Activated CD4-positive, alpha-beta T cell treated with anti-CD3 and anti-CD28 coated beads for 36 hours (primary cell): ENCODE measurements around the gene TCFL5. TPM values are rescaled to one million over a fixed set of nuclear protein-coding genes. Genes with fewer than 3 reads are reported as not detected.

Experiments
- ATAC-seq: fragments of 200-7000 bp; cut with Tn5 transposase; one replicate; pipeline ENCODE4 v1.10.0; 2021; ENCODE audit warnings: mild to moderate bottlenecking, moderate library complexity
- CTCF ChIA-PET: fragments of 350-600 bp; sonication (Branson Sonifier 250); formaldehyde crosslinking; loops from one replicate; lab custom pipeline; 2021; ENCODE audit warnings: antibody characterized with exemption; lab: Charles Lee
- POLR2A ChIA-PET: fragments of 350-600 bp; sonication (Branson Sonifier 250); formaldehyde crosslinking; loops from one replicate; lab custom pipeline; 2021; ENCODE audit warnings: antibody characterized with exemption, inconsistent platforms; lab: Charles Lee
- DNase-seq: peaks from one replicate; pipeline ENCODE4 v3.0.0-alpha.2; 2020
- H3K27ac Mint-ChIP-seq: one replicate; pipeline ENCODE4 v1.8.0; 2021; ENCODE audit warnings: mixed read lengths
- H3K27me3 Mint-ChIP-seq: one replicate; pipeline ENCODE4 v1.8.0; 2021; ENCODE audit warnings: mixed read lengths
- H3K36me3 Mint-ChIP-seq: one replicate; pipeline ENCODE4 v1.8.0; 2021; ENCODE audit warnings: low read depth, mixed read lengths
- H3K4me1 Mint-ChIP-seq: one replicate; pipeline ENCODE4 v1.8.0; 2021; ENCODE audit warnings: mixed read lengths
- H3K4me3 Mint-ChIP-seq: one replicate; pipeline ENCODE4 v1.8.0; 2021; ENCODE audit warnings: mild to moderate bottlenecking, moderate library complexity, mixed read lengths
- H3K9me3 Mint-ChIP-seq: one replicate; pipeline ENCODE4 v1.8.0; 2021; ENCODE audit warnings: low read depth, mixed read lengths
- intact Hi-C, 2 experiments: fragments of 100-400 bp; cut with DNase I in 1 of 2; cut with micrococcal nuclease in 1 of 2; formaldehyde crosslinking; loops; one replicate each; pipeline versions ENCODE4 v1.14.2 to v1.15.1; 2022 to 2024; cut with DNase I, micrococcal nuclease
- total RNA-seq, 2 experiments: library from RNA; stranded (reverse); gene quantifications; one replicate each; pipeline ENCODE4 v1.2.3, GENCODE V29; 2021

TCFL5 gene
- total RNA-seq, 2 experiments from 2014 or later, result 5.2 to 6.6 TPM

DNA sequence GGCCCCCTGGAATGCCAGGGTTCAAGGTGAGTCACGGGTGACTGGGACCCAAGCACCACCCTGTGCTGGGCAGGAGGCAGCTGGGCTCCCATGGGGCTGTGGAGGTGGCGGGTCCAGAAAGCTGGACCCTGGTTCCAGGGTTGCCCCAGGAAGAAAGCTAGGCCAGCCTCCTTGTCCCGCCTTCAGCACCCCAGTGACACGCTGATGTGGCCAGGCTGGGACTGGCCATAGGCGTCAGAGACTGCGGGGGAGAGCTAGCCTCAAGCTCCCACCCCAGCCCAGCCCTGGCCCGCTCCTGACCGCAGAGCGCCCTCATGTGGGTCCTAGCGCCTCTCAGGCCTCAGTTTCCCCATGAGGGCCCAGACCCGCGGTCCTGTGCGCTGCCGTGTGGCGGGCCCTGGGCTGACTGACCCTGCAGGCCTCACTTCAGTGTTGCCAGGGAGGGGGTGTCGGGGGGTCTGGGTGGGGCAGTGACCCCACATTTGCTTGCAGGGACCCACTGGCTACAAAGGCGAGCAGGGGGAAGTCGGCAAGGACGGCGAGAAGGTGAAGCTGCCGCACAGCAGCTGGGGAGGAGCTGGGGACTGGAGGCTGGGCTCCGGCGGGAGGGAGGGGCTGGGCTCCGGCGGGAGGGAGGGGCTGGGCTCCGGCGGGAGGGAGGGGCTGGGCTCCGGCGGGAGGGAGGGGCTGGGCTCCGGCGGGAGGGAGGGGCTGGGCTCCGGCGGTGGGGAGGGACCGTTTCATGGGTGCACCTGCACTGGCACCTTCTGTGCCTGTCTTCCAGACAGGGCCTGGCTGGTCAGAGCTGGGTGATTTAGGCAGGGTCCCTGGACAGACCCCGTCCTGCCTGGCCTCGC lies 36.9 kb downstream of the TCFL5 start:
- DNase-seq (peak; percentile 67), ATAC-seq (peak; percentile 63)
- Mint-ChIP-seq H3K4me3 (no peak overlapping the region), H3K27ac (no peak overlapping the region), H3K27me3 (no peaks in the 10 kb centered on the region), H3K36me3 (no peaks in the 10 kb centered on the region), H3K9me3 (no peaks in the 10 kb centered on the region), H3K4me1 (no peaks in the 10 kb centered on the region)
- ChIA-PET POLR2A (no interaction called here), CTCF (interaction anchor here (0.7 to 0.8 kb wide), 2 partner anchors 16 to 136 kb away, joined by 3 read pairs; no protein-coding TSS in a partner anchor)
- intact Hi-C loops, result no loop called here

DNA sequence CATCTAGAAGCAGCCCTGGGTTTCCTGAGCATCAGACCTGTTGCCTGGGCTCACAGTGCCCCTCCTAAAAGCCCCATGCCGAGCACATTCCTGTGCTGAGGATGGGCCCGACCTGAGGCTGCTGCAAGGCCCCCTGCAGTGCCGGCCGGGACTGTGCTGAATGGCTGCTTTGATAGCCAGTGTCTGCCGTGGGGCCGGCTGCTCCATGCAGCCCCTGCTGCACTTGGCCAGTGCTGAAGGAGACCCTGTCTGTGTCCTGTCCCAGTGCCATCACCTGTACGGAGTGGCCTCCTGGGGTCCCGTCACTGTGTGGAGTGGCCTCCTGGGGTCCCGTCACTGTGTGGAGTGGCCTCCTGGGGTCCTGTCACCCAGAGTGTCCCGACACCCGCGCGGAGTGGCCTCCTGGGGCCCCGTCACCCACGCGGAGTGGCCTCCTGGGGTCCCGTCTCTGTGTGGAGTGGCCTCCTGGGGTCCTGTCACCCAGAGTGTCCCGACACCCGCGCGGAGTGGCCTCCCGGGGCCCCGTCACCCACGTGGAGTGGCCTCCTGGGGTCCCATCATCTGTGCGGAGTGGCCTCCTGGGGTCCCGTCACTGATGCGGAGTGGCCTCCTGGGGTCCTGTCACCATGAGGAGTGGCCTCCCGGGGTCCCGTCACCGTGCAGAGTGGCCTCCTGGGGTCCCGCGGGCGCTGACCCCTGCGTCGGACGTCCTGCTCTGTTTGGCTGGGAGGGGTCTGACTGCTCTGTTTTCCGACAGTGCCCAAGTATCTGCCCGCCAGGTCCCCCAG lies 37.7 kb downstream of the TCFL5 start:
- intact Hi-C loops, result loop anchor here in 1 of 2 experiments (2.0 kb wide), 2 partner anchors 37 to 185 kb away; partner anchors contain the start of gene TCFL5
- Mint-ChIP-seq H3K36me3 (no peaks in the 10 kb centered on the region), H3K4me1 (no peaks in the 10 kb centered on the region), H3K4me3 (no peak overlapping the region), H3K27ac (no peak overlapping the region), H3K9me3 (no peaks in the 10 kb centered on the region), H3K27me3 (no peaks in the 10 kb centered on the region)
- DNase-seq, result no peak
- no peak for ATAC-seq
- CTCF ChIA-PET, result interaction anchor here (0.9 kb wide), 1 partner anchor 89 kb away, joined by 3 read pairs; no protein-coding TSS in a partner anchor
- POLR2A ChIA-PET, result interaction anchor here (1.1 kb wide), 1 partner anchor 16 kb away, joined by 3 read pairs; no protein-coding TSS in a partner anchor

DNA sequence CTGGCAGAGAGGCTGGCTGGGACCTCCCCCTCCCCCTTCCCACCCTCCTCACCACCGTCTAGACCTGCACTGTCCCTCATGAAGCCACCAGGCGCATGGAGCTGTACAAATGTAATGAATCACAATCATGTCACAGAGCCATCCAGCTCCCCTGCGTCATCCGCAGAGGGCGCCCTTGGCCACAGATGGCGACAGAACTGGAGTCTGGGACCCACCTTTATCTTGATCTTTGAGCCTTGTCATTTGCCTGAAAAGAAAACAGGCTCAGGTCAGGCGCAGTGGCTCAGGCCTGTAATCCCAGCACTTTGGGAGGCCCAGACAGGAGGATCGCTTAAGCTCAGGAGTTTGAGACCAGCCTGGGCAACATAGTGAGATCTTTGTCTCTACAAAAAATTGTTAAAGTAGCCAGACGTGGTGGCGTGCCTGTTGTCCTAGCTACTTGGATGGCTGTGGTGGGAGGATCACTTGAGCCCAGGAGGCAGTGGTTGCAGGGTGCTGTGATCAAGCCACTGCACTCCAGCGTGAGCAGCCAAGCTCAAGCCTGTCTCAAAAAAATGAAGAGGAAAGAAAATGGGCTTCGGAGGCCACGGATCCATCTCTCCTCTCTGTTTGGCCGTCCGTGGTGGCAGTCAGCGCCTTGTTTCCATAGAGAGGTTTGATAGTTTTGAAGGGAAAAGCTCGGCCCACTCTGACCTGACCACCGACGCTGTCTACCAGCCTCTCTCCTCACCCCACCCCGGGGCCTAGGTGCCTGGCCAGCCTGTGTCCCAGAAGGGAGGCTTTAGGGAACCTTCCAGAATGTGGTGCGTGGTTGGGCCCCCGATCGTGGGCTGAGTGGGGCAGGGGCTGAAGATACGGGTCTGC lies 38.6 kb downstream of the TCFL5 start:
- CTCF ChIA-PET, result interaction anchor here (0.5 to 1.1 kb wide), 7 partner anchors 31 to 395 kb away, joined by 3 to 5 read pairs (median 3); no protein-coding TSS in a partner anchor
- intact Hi-C loops, result loop anchor here in 1 of 2 experiments (2.0 kb wide), 2 partner anchors 38 to 186 kb away; partner anchors contain the start of gene TCFL5
- no peaks in the 10 kb centered on the region for H3K4me1 Mint-ChIP-seq

DNA sequence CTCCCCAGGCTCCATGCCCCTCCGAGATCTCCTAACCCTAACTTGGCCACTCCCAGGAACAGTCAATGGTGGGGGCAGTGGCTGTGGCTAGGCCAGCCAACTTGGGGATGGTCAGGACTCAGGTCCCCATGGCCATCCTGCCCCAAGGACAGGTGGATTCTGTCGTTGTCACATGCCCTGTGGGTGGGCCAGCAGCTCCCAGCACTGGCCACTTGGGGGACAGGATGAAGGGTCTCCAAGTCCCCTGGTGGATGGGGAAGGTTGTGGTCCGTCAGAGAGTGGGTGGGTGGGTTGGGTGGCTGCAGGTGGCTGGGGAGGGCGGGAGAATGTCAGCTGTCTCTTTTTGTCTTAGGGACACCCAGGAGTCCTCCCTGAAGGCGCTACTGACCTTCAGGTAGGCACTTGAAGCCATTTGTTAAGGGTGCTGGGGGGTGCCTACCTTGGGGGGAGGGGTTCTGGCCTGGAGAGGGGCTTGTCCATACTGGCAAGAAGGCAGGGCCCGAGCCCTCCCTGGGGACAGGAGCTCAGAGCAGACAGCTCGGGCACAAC lies 39.3 kb downstream of the TCFL5 start:
- DNase-seq, result no peak
- Mint-ChIP-seq H3K36me3 (no peaks in the 10 kb centered on the region), H3K9me3 (no peaks in the 10 kb centered on the region), H3K4me3 (no peak overlapping the region), H3K4me1 (no peaks in the 10 kb centered on the region), H3K27me3 (peaks cover 7% of the 10 kb centered on the region), H3K27ac (no peak overlapping the region)
- CTCF ChIA-PET, result interaction anchor here (0.5 to 1.1 kb wide), 6 partner anchors 31 to 396 kb away, joined by 3 to 5 read pairs (median 4); no protein-coding TSS in a partner anchor
- POLR2A ChIA-PET, result interaction anchor here (0.5 kb wide), 1 partner anchor 738 kb away, joined by 4 read pairs; no protein-coding TSS in a partner anchor
- ATAC-seq, result no peak
- intact Hi-C loops, result loop anchor here in 1 of 2 experiments (2.0 kb wide), 2 partner anchors 38 to 186 kb away; partner anchors contain the start of gene TCFL5

More for the DNA sequence above, 38.6 kb downstream of the TCFL5 start:
- H3K36me3 Mint-ChIP-seq, result no peaks in the 10 kb centered on the region
- DNase-seq (peak; percentile 82), ATAC-seq (peak; percentile 85)
- no peak overlapping the region for H3K4me3 Mint-ChIP-seq
- H3K27ac Mint-ChIP-seq, result no peak overlapping the region
- H3K27me3 Mint-ChIP-seq, result peaks cover 3% of the 10 kb centered on the region
- H3K9me3 Mint-ChIP-seq, result no peaks in the 10 kb centered on the region
- POLR2A ChIA-PET, result interaction anchor here (0.5 to 1.1 kb wide), 2 partner anchors 15 to 737 kb away, joined by 3 to 4 read pairs; no protein-coding TSS in a partner anchor

DNA sequence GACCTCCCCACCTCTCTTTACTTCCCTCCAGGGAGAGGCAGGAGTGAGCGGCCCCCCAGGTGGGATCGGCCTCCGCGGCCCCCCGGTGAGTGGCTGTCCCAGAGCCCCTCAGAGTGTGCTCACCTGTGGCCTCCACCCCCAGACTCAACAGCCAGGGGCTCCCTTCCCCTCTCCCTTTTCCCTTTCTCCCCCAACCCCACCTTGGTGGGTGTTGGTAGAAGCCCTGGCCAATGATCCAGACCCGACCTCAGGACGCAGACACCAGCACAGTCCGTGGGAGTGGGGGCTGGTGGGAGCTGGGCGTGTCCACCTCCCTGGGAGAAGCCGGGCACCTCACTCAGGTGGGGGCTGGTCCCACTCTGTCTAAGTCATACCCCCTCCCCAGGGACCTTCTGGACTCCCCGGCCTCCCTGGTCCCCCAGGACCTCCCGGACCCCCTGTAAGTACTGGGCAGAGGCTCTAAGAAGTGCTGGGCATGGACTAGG lies 39.9 kb downstream of the TCFL5 start:
- intact Hi-C loops, result loop anchor here in 1 of 2 experiments (2.0 kb wide), 2 partner anchors 39 to 187 kb away; partner anchors contain the start of gene TCFL5
- DNase-seq, result no peak
- Mint-ChIP-seq H3K36me3 (no peaks in the 10 kb centered on the region), H3K27me3 (peaks cover 7% of the 10 kb centered on the region), H3K9me3 (no peaks in the 10 kb centered on the region), H3K4me3 (no peak overlapping the region), H3K27ac (no peak overlapping the region), H3K4me1 (no peaks in the 10 kb centered on the region)
- POLR2A ChIA-PET, result no interaction called here
- ATAC-seq, result no peak
- CTCF ChIA-PET, result no interaction called here

DNA sequence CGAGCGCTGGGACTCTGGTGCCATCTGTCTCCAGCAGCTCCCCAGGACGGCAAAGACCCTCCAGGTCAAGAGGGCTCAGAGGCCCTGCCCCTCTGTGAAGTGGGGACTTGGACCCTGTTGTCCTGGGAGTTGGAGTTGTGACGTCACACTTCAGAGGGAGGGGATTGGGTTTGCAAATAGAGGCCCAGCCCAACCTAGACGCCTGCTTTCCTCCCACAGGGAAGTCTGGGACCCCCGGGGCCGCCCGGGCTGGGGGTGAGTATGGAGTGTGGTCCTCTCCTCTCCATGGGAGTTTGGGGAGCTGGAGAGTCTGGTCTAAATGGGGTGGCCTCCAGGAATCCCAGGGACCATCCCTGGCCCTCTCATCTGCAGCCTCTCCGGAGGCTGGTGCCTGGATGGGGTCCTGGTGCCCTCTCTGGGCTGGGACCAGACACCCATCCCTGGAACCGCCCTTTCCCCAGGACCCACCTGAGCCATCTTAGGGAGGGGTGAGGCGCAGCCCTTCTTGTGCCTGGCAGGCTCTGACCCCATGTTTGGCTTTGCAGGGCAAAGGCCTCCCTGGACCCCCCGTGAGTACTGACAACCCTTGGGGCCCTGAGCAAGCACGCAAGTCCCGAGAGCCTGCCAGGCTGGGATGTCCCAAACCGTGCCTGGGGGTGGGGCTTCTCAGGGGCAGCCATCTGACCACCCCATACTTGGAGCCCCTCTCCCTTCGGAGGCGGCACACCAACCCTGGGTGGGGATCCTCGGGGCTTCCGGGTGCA lies 40.5 kb downstream of the TCFL5 start:
- H3K27me3 Mint-ChIP-seq, result peaks cover 10% of the 10 kb centered on the region
- DNase-seq, result no peak
- no peak for ATAC-seq
- no peak overlapping the region for H3K4me3 Mint-ChIP-seq
- ChIA-PET CTCF (interaction anchor here (0.6 kb wide), 2 partner anchors 52 to 998 kb away, joined by 3 read pairs; no protein-coding TSS in a partner anchor), POLR2A (no interaction called here)
- H3K9me3 Mint-ChIP-seq, result no peaks in the 10 kb centered on the region
- peaks cover 2% of the 10 kb centered on the region for H3K4me1 Mint-ChIP-seq
- intact Hi-C loops, result no loop called here
- H3K27ac Mint-ChIP-seq, result no peak overlapping the region
- H3K36me3 Mint-ChIP-seq, result no peaks in the 10 kb centered on the region

DNA sequence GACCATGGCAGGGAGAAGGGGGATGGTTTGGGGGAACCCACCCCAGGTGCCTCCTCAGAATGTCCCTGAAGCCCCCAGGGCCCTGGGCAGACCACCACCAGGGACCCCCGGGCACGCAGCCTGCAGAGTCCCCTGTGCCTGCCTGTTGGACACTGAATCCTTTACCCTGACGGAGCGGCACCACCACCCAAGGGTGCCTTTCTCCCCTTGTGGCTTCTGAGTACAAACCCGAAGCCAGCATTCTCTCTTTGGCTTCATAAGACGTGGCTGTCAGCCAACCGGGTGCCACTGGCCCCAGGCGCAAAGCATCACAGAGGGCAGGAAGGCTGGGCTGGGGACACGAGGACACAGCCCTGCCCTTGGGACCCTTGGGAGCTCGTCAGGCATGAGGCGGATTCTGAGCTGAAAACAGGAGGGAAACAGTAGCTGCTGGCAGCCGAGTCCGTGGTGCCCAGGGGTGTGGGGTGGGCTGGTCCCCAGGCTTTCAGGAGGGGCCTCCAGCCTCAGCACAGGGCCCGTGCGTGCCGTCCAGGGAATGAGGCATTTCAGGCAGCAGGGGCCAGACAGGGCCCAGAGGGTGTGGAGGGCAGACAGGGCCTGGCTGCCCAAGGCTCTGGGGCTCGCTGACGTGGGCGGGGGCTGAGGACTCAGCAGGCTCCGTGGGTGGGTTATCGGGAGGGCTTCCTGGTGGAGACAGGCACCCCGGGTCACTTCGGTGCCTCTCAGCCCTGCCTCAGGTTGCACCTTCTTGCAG lies 41.2 kb downstream of the TCFL5 start:
- intact Hi-C loops, result no loop called here
- ChIA-PET CTCF (interaction anchor here (0.6 kb wide), 2 partner anchors 52 to 997 kb away, joined by 3 read pairs; no protein-coding TSS in a partner anchor), POLR2A (no interaction called here)
- no peak overlapping the region for H3K4me3 Mint-ChIP-seq
- ATAC-seq (no peak), DNase-seq (no peak)
- H3K4me1 Mint-ChIP-seq, result peaks cover 8% of the 10 kb centered on the region
- H3K9me3 Mint-ChIP-seq, result no peaks in the 10 kb centered on the region
- H3K36me3 Mint-ChIP-seq, result no peaks in the 10 kb centered on the region
- H3K27me3 Mint-ChIP-seq, result peaks cover 17% of the 10 kb centered on the region
- H3K27ac Mint-ChIP-seq, result no peak overlapping the region

DNA sequence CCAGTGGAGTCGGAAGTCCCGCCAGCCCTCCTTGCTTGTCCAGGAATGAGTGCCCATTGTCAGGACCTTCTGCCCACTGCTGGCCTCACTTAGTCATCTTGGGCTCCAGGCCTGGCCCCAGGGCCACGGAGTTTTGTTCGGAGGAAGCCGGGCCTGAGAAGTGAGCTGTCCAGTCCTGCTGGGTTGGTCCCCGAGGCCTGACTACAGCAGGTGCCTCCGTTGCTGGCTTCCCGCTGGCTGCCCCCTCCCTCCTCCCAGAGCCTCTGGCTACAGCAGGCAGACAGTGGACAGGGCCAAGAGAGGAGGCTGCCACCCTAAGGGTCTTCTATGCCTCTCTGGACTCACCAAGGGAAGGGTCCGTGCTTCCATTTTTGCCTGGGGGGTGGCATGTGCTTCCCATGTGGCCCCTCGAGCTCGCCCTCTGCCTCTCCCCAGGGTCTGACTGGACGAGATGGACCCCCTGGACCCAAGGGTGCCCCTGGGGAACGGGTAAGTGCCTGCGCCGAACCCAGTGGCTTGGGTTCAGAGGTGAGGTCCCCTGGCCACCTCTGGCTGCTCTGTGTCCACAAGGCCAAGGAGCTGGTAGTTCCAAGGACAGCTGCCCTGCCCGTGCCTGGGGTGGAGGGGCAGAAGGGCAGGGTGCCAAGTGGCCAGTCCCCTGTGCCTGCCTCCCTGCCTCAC lies 42.0 kb downstream of the TCFL5 start:
- ChIA-PET POLR2A (no interaction called here), CTCF (interaction anchor here (0.6 kb wide), 1 partner anchor 34 kb away, joined by 3 read pairs; no protein-coding TSS in a partner anchor)
- H3K9me3 Mint-ChIP-seq, result no peaks in the 10 kb centered on the region
- H3K27ac Mint-ChIP-seq, result no peak overlapping the region
- ATAC-seq (no peak), DNase-seq (no peak)
- H3K4me3 Mint-ChIP-seq, result no peak overlapping the region
- H3K4me1 Mint-ChIP-seq, result peaks cover 9% of the 10 kb centered on the region
- intact Hi-C loops, result loop anchor here in 1 of 2 experiments (5.0 kb wide), 1 partner anchor 188 kb away; the partner anchor contains the start of gene BHLHE23
- no peaks in the 10 kb centered on the region for H3K36me3 Mint-ChIP-seq
- peaks cover 21% of the 10 kb centered on the region for H3K27me3 Mint-ChIP-seq
